ENCODE results near the gene KIF2C. TPM values are rescaled to one million over a fixed set of nuclear protein-coding genes. Genes with fewer than 3 reads are reported as not detected.

Gene KIF2C
- polyA plus RNA-seq, 1 donor from 2014 or later = 1.5 TPM

- no peaks in the 10 kb centered on the region for H3K9me3 ChIP-seq (ENCODE audit: low read length)
- H3K4me2 ChIP-seq (ENCODE audit: low read length) = no peak overlapping the region
- H4K20me1 ChIP-seq (ENCODE audit: insufficient read depth) = no peaks in the 10 kb centered on the region
- H3K27ac ChIP-seq (ENCODE audit: low read length) = no peak overlapping the region
- no peak overlapping the region for H3K9ac ChIP-seq (ENCODE audit: low read length)
- H3K4me3 ChIP-seq (ENCODE audit: low read length) = no peak overlapping the region
- no peaks in the 10 kb centered on the region for H3F3A ChIP-seq (ENCODE audit: insufficient read depth, low read length, poor library complexity, severe bottlenecking)
- H2AFZ ChIP-seq (ENCODE audit: low read depth, low read length) = no peak overlapping the region
- no peaks in the 10 kb centered on the region for H3K27me3 ChIP-seq (ENCODE audit: insufficient read depth, low read depth, low read length)
- no peaks in the 10 kb centered on the region for H3K79me2 ChIP-seq (replicated peaks; ENCODE audit: insufficient read depth, low read length)
- H3K9me2 ChIP-seq (ENCODE audit: insufficient read depth, low read length) = no peaks in the 10 kb centered on the region
- H3K36me3 ChIP-seq (ENCODE audit: insufficient read depth, low read length) = no peaks in the 10 kb centered on the region
- TF ChIP-seq CTCF (IDR thresholded peaks at IDR 0.05; ENCODE audit: poor library complexity, severe bottlenecking) = no peak
- no peak for TF ChIP-seq MXI1 (conservative IDR thresholded peaks at IDR 0.05; ENCODE audit: poor library complexity, severe bottlenecking)
- no peak for TF ChIP-seq EP300 (conservative IDR thresholded peaks at IDR 0.05; ENCODE audit: poor library complexity, severe bottlenecking)
- TF ChIP-seq EZH2 (IDR thresholded peaks at IDR 0.05; ENCODE audit: borderline replicate concordance, insufficient read depth, low read length, poor library complexity, severe bottlenecking) = no peak
Measured at GRCh38 chr1:44695671-44696070, 44.0 kb upstream of the KIF2C start.

- no peaks in the 10 kb centered on the region for H3F3A ChIP-seq (ENCODE audit: insufficient read depth, low read length, poor library complexity, severe bottlenecking)
- H3K36me3 ChIP-seq (ENCODE audit: insufficient read depth, low read length) = no peaks in the 10 kb centered on the region
- no peak overlapping the region for H3K27ac ChIP-seq (ENCODE audit: low read length)
- no peaks in the 10 kb centered on the region for H4K20me1 ChIP-seq (ENCODE audit: insufficient read depth)
- H3K4me3 ChIP-seq (ENCODE audit: low read length) = no peak overlapping the region
- no peaks in the 10 kb centered on the region for H3K9me2 ChIP-seq (ENCODE audit: insufficient read depth, low read length)
- no peak overlapping the region for H3K9ac ChIP-seq (ENCODE audit: low read length)
- no peak for TF ChIP-seq EP300 (conservative IDR thresholded peaks at IDR 0.05; ENCODE audit: poor library complexity, severe bottlenecking)
- no peak for TF ChIP-seq SMC3 (conservative IDR thresholded peaks at IDR 0.05; ENCODE audit: poor library complexity)
- TF ChIP-seq RAD21 (conservative IDR thresholded peaks at IDR 0.05) = no peak
- TF ChIP-seq EZH2 (IDR thresholded peaks at IDR 0.05; ENCODE audit: borderline replicate concordance, insufficient read depth, low read length, poor library complexity, severe bottlenecking) = no peak
- TF ChIP-seq, protein P1, sequence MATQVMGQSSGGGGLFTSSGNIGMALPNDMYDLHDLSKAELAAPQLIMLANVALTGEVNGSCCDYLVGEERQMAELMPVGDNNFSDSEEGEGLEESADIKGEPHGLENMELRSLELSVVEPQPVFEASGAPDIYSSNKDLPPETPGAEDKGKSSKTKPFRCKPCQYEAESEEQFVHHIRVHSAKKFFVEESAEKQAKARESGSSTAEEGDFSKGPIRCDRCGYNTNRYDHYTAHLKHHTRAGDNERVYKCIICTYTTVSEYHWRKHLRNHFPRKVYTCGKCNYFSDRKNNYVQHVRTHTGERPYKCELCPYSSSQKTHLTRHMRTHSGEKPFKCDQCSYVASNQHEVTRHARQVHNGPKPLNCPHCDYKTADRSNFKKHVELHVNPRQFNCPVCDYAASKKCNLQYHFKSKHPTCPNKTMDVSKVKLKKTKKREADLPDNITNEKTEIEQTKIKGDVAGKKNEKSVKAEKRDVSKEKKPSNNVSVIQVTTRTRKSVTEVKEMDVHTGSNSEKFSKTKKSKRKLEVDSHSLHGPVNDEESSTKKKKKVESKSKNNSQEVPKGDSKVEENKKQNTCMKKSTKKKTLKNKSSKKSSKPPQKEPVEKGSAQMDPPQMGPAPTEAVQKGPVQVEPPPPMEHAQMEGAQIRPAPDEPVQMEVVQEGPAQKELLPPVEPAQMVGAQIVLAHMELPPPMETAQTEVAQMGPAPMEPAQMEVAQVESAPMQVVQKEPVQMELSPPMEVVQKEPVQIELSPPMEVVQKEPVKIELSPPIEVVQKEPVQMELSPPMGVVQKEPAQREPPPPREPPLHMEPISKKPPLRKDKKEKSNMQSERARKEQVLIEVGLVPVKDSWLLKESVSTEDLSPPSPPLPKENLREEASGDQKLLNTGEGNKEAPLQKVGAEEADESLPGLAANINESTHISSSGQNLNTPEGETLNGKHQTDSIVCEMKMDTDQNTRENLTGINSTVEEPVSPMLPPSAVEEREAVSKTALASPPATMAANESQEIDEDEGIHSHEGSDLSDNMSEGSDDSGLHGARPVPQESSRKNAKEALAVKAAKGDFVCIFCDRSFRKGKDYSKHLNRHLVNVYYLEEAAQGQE (IDR thresholded peaks at IDR 0.05; ENCODE audit: borderline replicate concordance) = no peak
- no peak for TF ChIP-seq TAF1 (IDR thresholded peaks at IDR 0.05; ENCODE audit: low read depth)
- no peak for TF ChIP-seq CTCF (IDR thresholded peaks at IDR 0.05; ENCODE audit: poor library complexity, severe bottlenecking)
- TF ChIP-seq MXI1 (conservative IDR thresholded peaks at IDR 0.05; ENCODE audit: poor library complexity, severe bottlenecking) = no peak
- no peak for TF ChIP-seq POLR2AphosphoS5 (IDR thresholded peaks at IDR 0.05)
- H3K9me3 ChIP-seq (ENCODE audit: low read length) = no peaks in the 10 kb centered on the region
- no peaks in the 10 kb centered on the region for H3K79me2 ChIP-seq (replicated peaks; ENCODE audit: insufficient read depth, low read length)
- H2AFZ ChIP-seq (ENCODE audit: low read depth, low read length) = no peak overlapping the region
- H3K27me3 ChIP-seq (ENCODE audit: insufficient read depth, low read depth, low read length) = no peaks in the 10 kb centered on the region
- H3K4me2 ChIP-seq (ENCODE audit: low read length) = no peak overlapping the region
Measured at GRCh38 chr1:44696101-44696500, 43.5 kb upstream of the KIF2C start.

Data from neural cell (in vitro differentiated cells).